Measurements from ENCODE around the gene PDZRN3. TPM values are rescaled to one million over a fixed set of nuclear protein-coding genes. Genes with fewer than 3 reads are reported as not detected.

Gene PDZRN3
- total RNA-seq: 50.6 TPM

GRCh38 chr3:73624821-73625665 lies at the start of gene PDZRN3:
PDZRN3 (minus strand) TSS chr3:73624941.
- H3K36me3 ChIP-seq (ENCODE audit: control insufficient read depth in 3 of 3, insufficient read depth in 3 of 3, low read length in 3 of 3): no peaks in the 10 kb centered on the region

GRCh38 chr3:73674280-73674679 lies 49.5 kb upstream of the PDZRN3 start:
- no peaks in the 10 kb centered on the region for H3K36me3 ChIP-seq (ENCODE audit: control insufficient read depth in 3 of 3, insufficient read depth in 3 of 3, low read length in 3 of 3)
- H3K27me3 ChIP-seq (ENCODE audit: control insufficient read depth in 3 of 3, insufficient read depth in 3 of 3, low read length in 3 of 3): no peaks in the 10 kb centered on the region
- no peaks in the 10 kb centered on the region for H3K4me1 ChIP-seq (ENCODE audit: control insufficient read depth in 3 of 3, insufficient read depth in 3 of 3, low read length in 3 of 3)
- H3K27ac ChIP-seq (ENCODE audit: low read depth, low read length): no peak overlapping the region
- H3K9me3 ChIP-seq (ENCODE audit: control insufficient read depth in 3 of 3, low read length in 3 of 3): no peaks in the 10 kb centered on the region
- H3K9ac ChIP-seq (ENCODE audit: low read depth in 1 of 3, low read length in 3 of 3): no peak overlapping the region
- H3K4me3 ChIP-seq (ENCODE audit: low read length in 3 of 3): no peak overlapping the region

More at GRCh38 chr3:73624821-73625665, at the start of gene PDZRN3:
- H3K27ac ChIP-seq (ENCODE audit: low read depth, low read length): peak within 1 kb of the TSS; percentile 96
- H3K4me3 ChIP-seq (ENCODE audit: low read length in 3 of 3): peak within 1 kb of the TSS; percentile 74 to 87 (median 82)
- H3K9ac ChIP-seq (ENCODE audit: low read depth in 1 of 3, low read length in 3 of 3): peak within 1 kb of the TSS; percentile 80 to 85 (median 85)
- H3K9me3 ChIP-seq (ENCODE audit: control insufficient read depth in 3 of 3, low read length in 3 of 3): no peaks in the 10 kb centered on the region
- peaks cover 22 to 56% (median 44%) of the 10 kb centered on the region in 3 donors for H3K4me1 ChIP-seq (ENCODE audit: control insufficient read depth in 3 of 3, insufficient read depth in 3 of 3, low read length in 3 of 3)
- H3K27me3 ChIP-seq (ENCODE audit: control insufficient read depth in 3 of 3, insufficient read depth in 3 of 3, low read length in 3 of 3): no peaks in the 10 kb centered on the region

- H3K36me3 ChIP-seq (ENCODE audit: control insufficient read depth in 3 of 3, insufficient read depth in 3 of 3, low read length in 3 of 3): no peaks in the 10 kb centered on the region
- no peaks in the 10 kb centered on the region for H3K9me3 ChIP-seq (ENCODE audit: control insufficient read depth in 3 of 3, low read length in 3 of 3)
- H3K4me3 ChIP-seq (ENCODE audit: low read length in 3 of 3): no peak overlapping the region
- no peaks in the 10 kb centered on the region for H3K27me3 ChIP-seq (ENCODE audit: control insufficient read depth in 3 of 3, insufficient read depth in 3 of 3, low read length in 3 of 3)
- no peaks in the 10 kb centered on the region for H3K4me1 ChIP-seq (ENCODE audit: control insufficient read depth in 3 of 3, insufficient read depth in 3 of 3, low read length in 3 of 3)
- H3K9ac ChIP-seq (ENCODE audit: low read depth in 1 of 3, low read length in 3 of 3): no peak overlapping the region
- no peak overlapping the region for H3K27ac ChIP-seq (ENCODE audit: low read depth, low read length)
Measured at GRCh38 chr3:73669260-73669659, 44.5 kb upstream of the PDZRN3 start.

DNA sequence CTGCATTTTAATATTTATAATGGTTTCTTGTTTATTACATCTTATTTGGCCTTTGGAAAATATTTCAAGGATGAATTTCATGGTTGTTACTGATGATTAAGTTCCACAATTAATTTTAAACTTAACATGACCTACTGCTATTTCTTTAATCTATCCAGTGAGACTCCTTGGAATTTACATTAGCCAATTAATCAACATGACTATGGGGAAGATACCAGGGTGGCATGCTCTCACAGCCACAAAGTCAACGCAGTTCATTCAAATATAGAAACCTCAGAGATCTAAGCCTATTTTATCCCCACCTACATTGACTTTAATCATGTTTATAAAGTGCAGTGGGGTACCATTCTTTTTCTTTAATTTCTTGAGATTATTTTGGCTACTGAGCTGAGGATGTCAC lies 43.6 kb upstream of the PDZRN3 start:
- Histone ChIP-seq H3K27me3 (ENCODE audit: control insufficient read depth in 3 of 3, insufficient read depth in 3 of 3, low read length in 3 of 3) (no peaks in the 10 kb centered on the region), H3K9ac (ENCODE audit: low read depth in 1 of 3, low read length in 3 of 3) (no peak overlapping the region), H3K9me3 (ENCODE audit: control insufficient read depth in 3 of 3, low read length in 3 of 3) (no peaks in the 10 kb centered on the region), H3K4me3 (ENCODE audit: low read length in 3 of 3) (no peak overlapping the region), H3K36me3 (ENCODE audit: control insufficient read depth in 3 of 3, insufficient read depth in 3 of 3, low read length in 3 of 3) (no peaks in the 10 kb centered on the region), H3K27ac (ENCODE audit: low read depth, low read length) (no peak overlapping the region), H3K4me1 (ENCODE audit: control insufficient read depth in 3 of 3, insufficient read depth in 3 of 3, low read length in 3 of 3) (no peaks in the 10 kb centered on the region)

DNA sequence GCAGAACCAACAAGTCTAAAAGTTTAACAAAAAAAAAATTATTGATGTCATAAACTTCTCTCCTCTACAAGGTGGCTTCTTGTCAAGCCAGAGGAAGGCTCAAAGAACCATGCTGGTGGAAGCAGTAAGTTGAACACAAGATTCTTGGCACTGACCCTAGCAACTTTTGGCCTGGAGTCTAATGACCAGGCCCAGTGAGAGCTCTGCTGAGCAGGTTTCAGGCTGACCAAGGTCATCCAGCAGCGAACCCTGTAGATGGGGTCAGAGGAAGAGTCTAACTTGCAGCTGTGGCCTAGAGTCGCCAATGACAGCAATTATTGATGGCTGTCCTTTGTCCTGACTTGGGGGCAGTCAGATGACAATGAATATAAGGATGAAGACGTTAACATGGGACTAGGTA lies 43.1 kb upstream of the PDZRN3 start:
- Histone ChIP-seq H3K27ac (ENCODE audit: low read depth, low read length) (no peak overlapping the region), H3K36me3 (ENCODE audit: control insufficient read depth in 3 of 3, insufficient read depth in 3 of 3, low read length in 3 of 3) (no peaks in the 10 kb centered on the region), H3K4me1 (ENCODE audit: control insufficient read depth in 3 of 3, insufficient read depth in 3 of 3, low read length in 3 of 3) (no peaks in the 10 kb centered on the region), H3K9ac (ENCODE audit: low read depth in 1 of 3, low read length in 3 of 3) (no peak overlapping the region), H3K4me3 (ENCODE audit: low read length in 3 of 3) (no peak overlapping the region), H3K9me3 (ENCODE audit: control insufficient read depth in 3 of 3, low read length in 3 of 3) (no peaks in the 10 kb centered on the region), H3K27me3 (ENCODE audit: control insufficient read depth in 3 of 3, insufficient read depth in 3 of 3, low read length in 3 of 3) (no peaks in the 10 kb centered on the region)

GRCh38 chr3:73665286-73665685 lies 40.5 kb upstream of the PDZRN3 start:
- H3K36me3 ChIP-seq (ENCODE audit: control insufficient read depth in 3 of 3, insufficient read depth in 3 of 3, low read length in 3 of 3): no peaks in the 10 kb centered on the region
- H3K27ac ChIP-seq (ENCODE audit: low read depth, low read length): no peak overlapping the region
- H3K9me3 ChIP-seq (ENCODE audit: control insufficient read depth in 3 of 3, low read length in 3 of 3): no peaks in the 10 kb centered on the region
- H3K27me3 ChIP-seq (ENCODE audit: control insufficient read depth in 3 of 3, insufficient read depth in 3 of 3, low read length in 3 of 3): no peaks in the 10 kb centered on the region
- H3K4me1 ChIP-seq (ENCODE audit: control insufficient read depth in 3 of 3, insufficient read depth in 3 of 3, low read length in 3 of 3): no peaks in the 10 kb centered on the region
- no peak overlapping the region for H3K4me3 ChIP-seq (ENCODE audit: low read length in 3 of 3)
- H3K9ac ChIP-seq (ENCODE audit: low read depth in 1 of 3, low read length in 3 of 3): no peak overlapping the region

GRCh38 chr3:73664389-73664788 lies 39.6 kb upstream of the PDZRN3 start:
- H3K9ac ChIP-seq (ENCODE audit: low read depth in 1 of 3, low read length in 3 of 3): no peak overlapping the region
- no peaks in the 10 kb centered on the region for H3K36me3 ChIP-seq (ENCODE audit: control insufficient read depth in 3 of 3, insufficient read depth in 3 of 3, low read length in 3 of 3)
- no peak overlapping the region for H3K4me3 ChIP-seq (ENCODE audit: low read length in 3 of 3)
- no peaks in the 10 kb centered on the region for H3K9me3 ChIP-seq (ENCODE audit: control insufficient read depth in 3 of 3, low read length in 3 of 3)
- H3K27me3 ChIP-seq (ENCODE audit: control insufficient read depth in 3 of 3, insufficient read depth in 3 of 3, low read length in 3 of 3): no peaks in the 10 kb centered on the region
- H3K27ac ChIP-seq (ENCODE audit: low read depth, low read length): no peak overlapping the region
- no peaks in the 10 kb centered on the region for H3K4me1 ChIP-seq (ENCODE audit: control insufficient read depth in 3 of 3, insufficient read depth in 3 of 3, low read length in 3 of 3)

DNA sequence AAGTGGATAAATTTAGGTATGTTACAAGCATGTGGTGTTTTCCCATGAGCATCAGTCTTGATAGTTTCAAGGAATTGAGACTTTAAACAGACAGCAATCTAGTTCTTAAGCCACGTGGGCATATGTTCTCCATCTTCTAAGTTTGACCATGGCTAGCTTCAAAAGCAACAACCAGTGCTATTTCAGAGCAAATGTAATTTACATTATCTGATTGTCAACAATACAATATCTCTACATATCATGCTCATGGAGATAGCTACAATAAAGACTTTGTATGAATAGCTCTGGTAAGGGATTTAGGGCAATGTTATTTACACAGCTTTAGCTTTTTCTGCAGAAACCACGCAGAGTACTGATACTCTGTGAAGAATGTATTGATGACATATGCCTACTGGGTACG lies 38.8 kb upstream of the PDZRN3 start:
- Histone ChIP-seq H3K27ac (ENCODE audit: low read depth, low read length) (no peak overlapping the region), H3K36me3 (ENCODE audit: control insufficient read depth in 3 of 3, insufficient read depth in 3 of 3, low read length in 3 of 3) (no peaks in the 10 kb centered on the region), H3K27me3 (ENCODE audit: control insufficient read depth in 3 of 3, insufficient read depth in 3 of 3, low read length in 3 of 3) (no peaks in the 10 kb centered on the region), H3K9ac (ENCODE audit: low read depth in 1 of 3, low read length in 3 of 3) (no peak overlapping the region), H3K4me1 (ENCODE audit: control insufficient read depth in 3 of 3, insufficient read depth in 3 of 3, low read length in 3 of 3) (no peaks in the 10 kb centered on the region), H3K9me3 (ENCODE audit: control insufficient read depth in 3 of 3, low read length in 3 of 3) (no peaks in the 10 kb centered on the region), H3K4me3 (ENCODE audit: low read length in 3 of 3) (no peak overlapping the region)

- H3K4me1 ChIP-seq (ENCODE audit: control insufficient read depth in 3 of 3, insufficient read depth in 3 of 3, low read length in 3 of 3): no peaks in the 10 kb centered on the region
- no peaks in the 10 kb centered on the region for H3K9me3 ChIP-seq (ENCODE audit: control insufficient read depth in 3 of 3, low read length in 3 of 3)
- H3K9ac ChIP-seq (ENCODE audit: low read depth in 1 of 3, low read length in 3 of 3): no peak overlapping the region
- no peaks in the 10 kb centered on the region for H3K27me3 ChIP-seq (ENCODE audit: control insufficient read depth in 3 of 3, insufficient read depth in 3 of 3, low read length in 3 of 3)
- H3K4me3 ChIP-seq (ENCODE audit: low read length in 3 of 3): no peak overlapping the region
- H3K36me3 ChIP-seq (ENCODE audit: control insufficient read depth in 3 of 3, insufficient read depth in 3 of 3, low read length in 3 of 3): no peaks in the 10 kb centered on the region
- H3K27ac ChIP-seq (ENCODE audit: low read depth, low read length): no peak overlapping the region
Measured at GRCh38 chr3:73661265-73661664, 36.5 kb upstream of the PDZRN3 start.

DNA sequence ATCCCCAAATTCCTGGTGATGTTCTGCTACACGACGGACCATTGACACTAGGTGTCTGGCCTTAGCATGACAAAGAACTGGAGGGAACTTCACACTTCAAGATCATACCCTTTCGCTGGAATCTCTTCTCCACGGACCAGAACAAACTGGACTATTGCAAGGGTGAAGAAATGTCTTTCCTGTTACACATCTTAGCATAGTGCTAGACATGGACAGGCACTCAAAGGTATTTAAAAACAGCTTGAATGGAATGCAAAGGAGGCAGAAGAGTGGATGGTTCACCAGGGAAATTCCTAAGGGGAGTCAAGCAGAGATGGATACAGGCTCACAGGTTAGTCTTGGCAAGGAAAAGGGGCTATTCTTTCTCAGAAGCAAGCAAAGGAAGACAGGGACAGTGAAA lies 33.5 kb upstream of the PDZRN3 start:
- no peak overlapping the region for H3K4me3 ChIP-seq (ENCODE audit: low read length in 3 of 3)
- H3K4me1 ChIP-seq (ENCODE audit: control insufficient read depth in 3 of 3, insufficient read depth in 3 of 3, low read length in 3 of 3): peaks cover 0 to under 1% (median 0%) of the 10 kb centered on the region in 3 donors
- H3K9ac ChIP-seq (ENCODE audit: low read depth in 1 of 3, low read length in 3 of 3): no peak overlapping the region
- H3K36me3 ChIP-seq (ENCODE audit: control insufficient read depth in 3 of 3, insufficient read depth in 3 of 3, low read length in 3 of 3): no peaks in the 10 kb centered on the region
- no peak overlapping the region for H3K27ac ChIP-seq (ENCODE audit: low read depth, low read length)
- no peaks in the 10 kb centered on the region for H3K9me3 ChIP-seq (ENCODE audit: control insufficient read depth in 3 of 3, low read length in 3 of 3)
- H3K27me3 ChIP-seq (ENCODE audit: control insufficient read depth in 3 of 3, insufficient read depth in 3 of 3, low read length in 3 of 3): no peaks in the 10 kb centered on the region

All from skeletal muscle tissue (tissue), 4 donors.